WTC11 (cell line): ENCODE measurements around the gene ABR.

Source experiments
- ATF2 ChIP-seq: sonication (generic); formaldehyde crosslinking; IDR thresholded peaks from 2 replicates; pipeline ENCODE4 v1.8.1; 2022; ENCODE audit warnings: low read depth, missing genetic modification reagents, borderline replicate concordance
- CREM ChIP-seq: sonication (generic); formaldehyde crosslinking; IDR thresholded peaks from 2 replicates; pipeline ENCODE4 v1.8.1; 2022; ENCODE audit warnings: mild to moderate bottlenecking, missing genetic modification reagents, moderate library complexity
- KAT7 ChIP-seq: sonication (generic); formaldehyde crosslinking; IDR thresholded peaks from 2 replicates; pipeline ENCODE4 v1.8.1; 2023; ENCODE audit warnings: missing genetic modification reagents, mild to moderate bottlenecking, borderline replicate concordance
- SMAD3 ChIP-seq: sonication (generic); formaldehyde crosslinking; IDR thresholded peaks from 2 replicates; pipeline ENCODE4 v1.8.0; 2022; ENCODE audit warnings: missing genetic modification reagents, mild to moderate bottlenecking, borderline replicate concordance
- TEAD1 ChIP-seq: sonication (generic); formaldehyde crosslinking; IDR thresholded peaks from 2 replicates; pipeline ENCODE4 v1.8.0; 2022; ENCODE audit warnings: mild to moderate bottlenecking, missing genetic modification reagents
- TF ChIP-seq, protein P1 (sequence below): fragments of 200-600 bp; IDR thresholded peaks from 2 replicates; pipeline ENCODE4 v1.8.0; 2022; ENCODE audit warnings: antibody characterized with exemption
- TF ChIP-seq, protein P2 (sequence below): sonication (generic); formaldehyde crosslinking; IDR thresholded peaks from 2 replicates; pipeline ENCODE4 v1.8.0; 2022; ENCODE audit warnings: mild to moderate bottlenecking, missing genetic modification reagents
- TF ChIP-seq, protein P3 (sequence below): fragments of 250-450 bp; sonication (Bioruptor Pico); IDR thresholded peaks from 2 replicates; pipeline ENCODE4 v1.9.0; 2021; ENCODE audit warnings: mild to moderate bottlenecking
- TF ChIP-seq, protein P4 (sequence below): sonication (generic); formaldehyde crosslinking; conservative IDR thresholded peaks from 2 replicates; pipeline ENCODE4 v1.8.1; 2023; ENCODE audit warnings: mild to moderate bottlenecking, low read depth, missing genetic modification reagents, moderate library complexity

GRCh38 chr17:1126250-1126797 lies 53.5 kb downstream of the ABR start:
- TF ChIP-seq, protein P1, sequence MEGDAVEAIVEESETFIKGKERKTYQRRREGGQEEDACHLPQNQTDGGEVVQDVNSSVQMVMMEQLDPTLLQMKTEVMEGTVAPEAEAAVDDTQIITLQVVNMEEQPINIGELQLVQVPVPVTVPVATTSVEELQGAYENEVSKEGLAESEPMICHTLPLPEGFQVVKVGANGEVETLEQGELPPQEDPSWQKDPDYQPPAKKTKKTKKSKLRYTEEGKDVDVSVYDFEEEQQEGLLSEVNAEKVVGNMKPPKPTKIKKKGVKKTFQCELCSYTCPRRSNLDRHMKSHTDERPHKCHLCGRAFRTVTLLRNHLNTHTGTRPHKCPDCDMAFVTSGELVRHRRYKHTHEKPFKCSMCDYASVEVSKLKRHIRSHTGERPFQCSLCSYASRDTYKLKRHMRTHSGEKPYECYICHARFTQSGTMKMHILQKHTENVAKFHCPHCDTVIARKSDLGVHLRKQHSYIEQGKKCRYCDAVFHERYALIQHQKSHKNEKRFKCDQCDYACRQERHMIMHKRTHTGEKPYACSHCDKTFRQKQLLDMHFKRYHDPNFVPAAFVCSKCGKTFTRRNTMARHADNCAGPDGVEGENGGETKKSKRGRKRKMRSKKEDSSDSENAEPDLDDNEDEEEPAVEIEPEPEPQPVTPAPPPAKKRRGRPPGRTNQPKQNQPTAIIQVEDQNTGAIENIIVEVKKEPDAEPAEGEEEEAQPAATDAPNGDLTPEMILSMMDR: no peak
- TF ChIP-seq, protein P2, sequence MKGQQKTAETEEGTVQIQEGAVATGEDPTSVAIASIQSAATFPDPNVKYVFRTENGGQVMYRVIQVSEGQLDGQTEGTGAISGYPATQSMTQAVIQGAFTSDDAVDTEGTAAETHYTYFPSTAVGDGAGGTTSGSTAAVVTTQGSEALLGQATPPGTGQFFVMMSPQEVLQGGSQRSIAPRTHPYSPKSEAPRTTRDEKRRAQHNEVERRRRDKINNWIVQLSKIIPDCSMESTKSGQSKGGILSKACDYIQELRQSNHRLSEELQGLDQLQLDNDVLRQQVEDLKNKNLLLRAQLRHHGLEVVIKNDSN (CRISPR knock-in tag): no peak
- TF ChIP-seq TEAD1 (CRISPR knock-in tag) (no peak), ATF2 (no peak), CREM (CRISPR knock-in tag) (no peak), SMAD3 (CRISPR knock-in tag) (no peak), KAT7 (CRISPR knock-in tag) (no peak)
- TF ChIP-seq, protein P3, sequence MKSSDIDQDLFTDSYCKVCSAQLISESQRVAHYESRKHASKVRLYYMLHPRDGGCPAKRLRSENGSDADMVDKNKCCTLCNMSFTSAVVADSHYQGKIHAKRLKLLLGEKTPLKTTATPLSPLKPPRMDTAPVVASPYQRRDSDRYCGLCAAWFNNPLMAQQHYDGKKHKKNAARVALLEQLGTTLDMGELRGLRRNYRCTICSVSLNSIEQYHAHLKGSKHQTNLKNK (CRISPR knock-in tag): no peak
- TF ChIP-seq, protein P4, sequence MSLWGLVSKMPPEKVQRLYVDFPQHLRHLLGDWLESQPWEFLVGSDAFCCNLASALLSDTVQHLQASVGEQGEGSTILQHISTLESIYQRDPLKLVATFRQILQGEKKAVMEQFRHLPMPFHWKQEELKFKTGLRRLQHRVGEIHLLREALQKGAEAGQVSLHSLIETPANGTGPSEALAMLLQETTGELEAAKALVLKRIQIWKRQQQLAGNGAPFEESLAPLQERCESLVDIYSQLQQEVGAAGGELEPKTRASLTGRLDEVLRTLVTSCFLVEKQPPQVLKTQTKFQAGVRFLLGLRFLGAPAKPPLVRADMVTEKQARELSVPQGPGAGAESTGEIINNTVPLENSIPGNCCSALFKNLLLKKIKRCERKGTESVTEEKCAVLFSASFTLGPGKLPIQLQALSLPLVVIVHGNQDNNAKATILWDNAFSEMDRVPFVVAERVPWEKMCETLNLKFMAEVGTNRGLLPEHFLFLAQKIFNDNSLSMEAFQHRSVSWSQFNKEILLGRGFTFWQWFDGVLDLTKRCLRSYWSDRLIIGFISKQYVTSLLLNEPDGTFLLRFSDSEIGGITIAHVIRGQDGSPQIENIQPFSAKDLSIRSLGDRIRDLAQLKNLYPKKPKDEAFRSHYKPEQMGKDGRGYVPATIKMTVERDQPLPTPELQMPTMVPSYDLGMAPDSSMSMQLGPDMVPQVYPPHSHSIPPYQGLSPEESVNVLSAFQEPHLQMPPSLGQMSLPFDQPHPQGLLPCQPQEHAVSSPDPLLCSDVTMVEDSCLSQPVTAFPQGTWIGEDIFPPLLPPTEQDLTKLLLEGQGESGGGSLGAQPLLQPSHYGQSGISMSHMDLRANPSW (CRISPR knock-in tag): no peak
